Peyer's patch (tissue), 4 donors: ENCODE measurements around the gene CFAP126. TPM values are rescaled to one million over a fixed set of nuclear protein-coding genes. Genes with fewer than 3 reads are reported as not detected.
"Not testable (repeated sequence)": the region's sequence is repeated elsewhere in the genome, so short reads cannot be mapped to it uniquely, and the experiment has no call there.

Source experiments
- DNase-seq, 3 donors: peaks; one replicate each; pipeline ENCODE4 v3.0.0-alpha.2; 2017 to 2019
- H3K27ac ChIP-seq, 4 donors: fragments of 200-600 bp; sonication (generic); one replicate each; pipeline ENCODE4 v1.5.1; 2016 to 2019
- H3K27me3 ChIP-seq, 2 donors: fragments of 200-600 bp; sonication (generic); one replicate each; pipeline ENCODE4 v1.5.1; 2019
- H3K36me3 ChIP-seq, 3 donors: fragments of 200-600 bp; sonication (generic); one replicate each; pipeline ENCODE4 v1.5.1; 2016 to 2019
- H3K4me1 ChIP-seq, 4 donors: fragments of 200-600 bp; sonication (generic); one replicate each; pipeline ENCODE4 v1.5.1; 2016 to 2019
- H3K4me3 ChIP-seq, 4 donors: fragments of 200-600 bp; sonication (generic); 1 replicate in 3 of 4; 2 replicates in 1 of 4; pipeline ENCODE4 v1.5.1; 2016 to 2019; ENCODE audit warnings: mild to moderate bottlenecking in 1 of 4
- H3K9me3 ChIP-seq, 4 donors: fragments of 200-600 bp; sonication (generic); one replicate each; pipeline ENCODE4 v1.5.1; 2016 to 2019; ENCODE audit warnings: mild to moderate bottlenecking in 1 of 4
- POLR2A ChIP-seq, 2 donors: fragments of 450-650 bp; IDR thresholded peaks; one replicate each; pipeline ENCODE4 v1.5.1; 2017; ENCODE audit warnings: antibody characterized with exemption in 2 of 2, mild to moderate bottlenecking in 2 of 2, moderate library complexity in 2 of 2
- total RNA-seq, 4 donors: library from RNA; depleted of rRNA; stranded (reverse); fragments of >200 nt; gene quantifications; one replicate each; pipeline ENCODE4 v1.1.0, GENCODE V29; 2016
- TF ChIP-seq, protein P1 (sequence below), 6 experiments: fragments of 450-650 bp in 4 of 6; fragments of 200-600 bp in 2 of 6; sonication (generic) in 1 of 6; IDR thresholded peaks; one replicate each; pipeline ENCODE4 v1.5.1; 2017 to 2019; ENCODE audit warnings: antibody characterized with exemption in 6 of 6, mild to moderate bottlenecking in 3 of 6, moderate library complexity in 1 of 6

CFAP126 gene
- total RNA-seq, 4 donors from 2014 or later, result not detected

DNA sequence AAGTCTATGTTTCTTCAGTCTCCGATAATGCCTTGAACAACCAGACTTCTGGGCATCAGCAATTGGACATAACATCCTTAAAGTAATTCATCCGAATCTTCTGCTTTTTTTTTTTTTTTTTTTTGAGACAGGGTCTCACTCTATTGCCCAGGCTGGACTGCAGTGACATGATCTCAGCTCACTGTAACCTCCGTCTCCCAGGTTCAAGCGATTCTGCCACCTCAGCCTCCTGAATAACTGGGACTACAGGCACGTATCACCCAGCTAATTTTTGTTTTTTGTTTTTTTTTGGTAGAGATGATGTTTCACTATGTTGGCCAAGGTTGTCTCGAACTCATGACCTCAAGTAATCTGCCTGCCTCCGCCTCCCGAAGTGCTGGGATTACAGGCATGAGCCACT, 23.9 kb upstream of the CFAP126 start:
- Histone ChIP-seq H3K4me3 (no peak overlapping the region), H3K27ac (no peak overlapping the region), H3K36me3 (no peaks in the 10 kb centered on the region), H3K27me3 (no peaks in the 10 kb centered on the region), H3K4me1 (no peaks in the 10 kb centered on the region), H3K9me3 (no peaks in the 10 kb centered on the region)
- DNase-seq, result no peak
- TF ChIP-seq POLR2A (IDR thresholded peaks at IDR 0.05), result no peak
- TF ChIP-seq, protein P1, sequence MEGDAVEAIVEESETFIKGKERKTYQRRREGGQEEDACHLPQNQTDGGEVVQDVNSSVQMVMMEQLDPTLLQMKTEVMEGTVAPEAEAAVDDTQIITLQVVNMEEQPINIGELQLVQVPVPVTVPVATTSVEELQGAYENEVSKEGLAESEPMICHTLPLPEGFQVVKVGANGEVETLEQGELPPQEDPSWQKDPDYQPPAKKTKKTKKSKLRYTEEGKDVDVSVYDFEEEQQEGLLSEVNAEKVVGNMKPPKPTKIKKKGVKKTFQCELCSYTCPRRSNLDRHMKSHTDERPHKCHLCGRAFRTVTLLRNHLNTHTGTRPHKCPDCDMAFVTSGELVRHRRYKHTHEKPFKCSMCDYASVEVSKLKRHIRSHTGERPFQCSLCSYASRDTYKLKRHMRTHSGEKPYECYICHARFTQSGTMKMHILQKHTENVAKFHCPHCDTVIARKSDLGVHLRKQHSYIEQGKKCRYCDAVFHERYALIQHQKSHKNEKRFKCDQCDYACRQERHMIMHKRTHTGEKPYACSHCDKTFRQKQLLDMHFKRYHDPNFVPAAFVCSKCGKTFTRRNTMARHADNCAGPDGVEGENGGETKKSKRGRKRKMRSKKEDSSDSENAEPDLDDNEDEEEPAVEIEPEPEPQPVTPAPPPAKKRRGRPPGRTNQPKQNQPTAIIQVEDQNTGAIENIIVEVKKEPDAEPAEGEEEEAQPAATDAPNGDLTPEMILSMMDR (IDR thresholded peaks at IDR 0.05), result no peak

- not testable (repeated sequence) for H3K36me3 ChIP-seq, DNase-seq
Observed at GRCh38 chr1:161391136-161391535, 23.5 kb upstream of the CFAP126 start.

GRCh38 chr1:161390559-161390858, 22.8 kb upstream of the CFAP126 start:
- DNase-seq, result no peak
- H3K9me3 ChIP-seq, result no peaks in the 10 kb centered on the region
- TF ChIP-seq, protein P1 (IDR thresholded peaks at IDR 0.05), result no peak
- no peak for TF ChIP-seq POLR2A (IDR thresholded peaks at IDR 0.05)
- peak overlapping the region; percentile 77 to 92 (median 81) for H3K27ac ChIP-seq
- peak overlapping the region; percentile 59 to 67 (median 61) for H3K4me3 ChIP-seq
- no peaks in the 10 kb centered on the region for H3K4me1 ChIP-seq
- no peaks in the 10 kb centered on the region for H3K36me3 ChIP-seq
- no peaks in the 10 kb centered on the region for H3K27me3 ChIP-seq

More at GRCh38 chr1:161391136-161391535, 23.5 kb upstream of the CFAP126 start:
- not testable (repeated sequence) for H3K27me3 ChIP-seq, H3K4me1 ChIP-seq, H3K4me3 ChIP-seq, H3K9me3 ChIP-seq, H3K27ac ChIP-seq

- Histone ChIP-seq H3K9me3 (no peaks in the 10 kb centered on the region), H3K27ac (peak overlapping the region; percentile 79 to 92 (median 86)), H3K27me3 (no peaks in the 10 kb centered on the region), H3K4me1 (no peaks in the 10 kb centered on the region), H3K36me3 (no peaks in the 10 kb centered on the region), H3K4me3 (peak overlapping the region; percentile 59 to 67 (median 61))
- peak; percentile 99 for DNase-seq
- peak; percentile 84 to 97 for TF ChIP-seq POLR2A (IDR thresholded peaks at IDR 0.05)
- TF ChIP-seq, protein P1 (IDR thresholded peaks at IDR 0.05), result no peak
Observed at GRCh38 chr1:161389691-161390558, 22.2 kb upstream of the CFAP126 start.

- not testable (repeated sequence) for H3K27me3 ChIP-seq, H3K36me3 ChIP-seq, DNase-seq, H3K9me3 ChIP-seq, H3K4me1 ChIP-seq
- Histone ChIP-seq H3K27ac (peak overlapping the region; percentile 79 to 92 (median 86)), H3K4me3 (peak overlapping the region; percentile 59 to 67 (median 61))
Observed at GRCh38 chr1:161389158-161389557, 21.5 kb upstream of the CFAP126 start.

- Histone ChIP-seq H3K4me3 (no peak overlapping the region), H3K27me3 (no peaks in the 10 kb centered on the region), H3K27ac (no peak overlapping the region), H3K9me3 (no peaks in the 10 kb centered on the region), H3K4me1 (no peaks in the 10 kb centered on the region), H3K36me3 (no peaks in the 10 kb centered on the region)
- DNase-seq, result no peak
- no peak for TF ChIP-seq POLR2A (IDR thresholded peaks at IDR 0.05)
Observed at GRCh38 chr1:161388639-161389038, 21.0 kb upstream of the CFAP126 start.

- Histone ChIP-seq H3K9me3 (no peaks in the 10 kb centered on the region), H3K27ac (peak overlapping the region in 3 of 4 donors; percentile 25 to 44 (median 26)), H3K4me1 (peaks cover 0 to 4% (median 0%) of the 10 kb centered on the region in 4 donors), H3K27me3 (no peaks in the 10 kb centered on the region), H3K36me3 (no peaks in the 10 kb centered on the region), H3K4me3 (no peak overlapping the region)
- DNase-seq, result no peak
- TF ChIP-seq, protein P1 (IDR thresholded peaks at IDR 0.05), result peak; percentile 13 to 84 (median 76)
- no peak for TF ChIP-seq POLR2A (IDR thresholded peaks at IDR 0.05)
Observed at GRCh38 chr1:161382214-161383019, 14.7 kb upstream of the CFAP126 start.
